Thoracic aorta (tissue), 2 donors: ENCODE measurements around the gene AR. TPM values are rescaled to one million over a fixed set of nuclear protein-coding genes. Genes with fewer than 3 reads are reported as not detected.

ENCODE experiments used
- ATAC-seq: fragments of 150-250 bp; one replicate; pipeline ENCODE4 v1.8.0; 2017; ENCODE audit warnings: low read depth; ENCODE audit not compliant: insufficient number of reproducible peaks, low FRiP score
- DNase-seq: peaks from one replicate; pipeline ENCODE4 v3.0.0-alpha.2; 2020; ENCODE audit warnings: low spot score
- H3K27ac ChIP-seq, 2 donors: fragments of 200-600 bp; sonication (generic); 1 replicate in 1 of 2; 2 replicates in 1 of 2; pipeline ENCODE4 v1.5.1; 2016; ENCODE audit warnings: mild to moderate bottlenecking in 2 of 2, moderate library complexity in 2 of 2
- H3K27me3 ChIP-seq: fragments of 200-600 bp; sonication (generic); replicated peaks from 2 replicates; pipeline ENCODE4 v1.6.0; 2016; ENCODE audit warnings: mild to moderate bottlenecking; ENCODE audit not compliant: insufficient read depth
- H3K36me3 ChIP-seq: fragments of 200-600 bp; sonication (generic); one replicate; pipeline ENCODE4 v1.5.1; 2016
- H3K4me1 ChIP-seq, 2 donors: fragments of 200-600 bp; sonication (generic); 1 replicate in 1 of 2; 2 replicates in 1 of 2; pipeline versions ENCODE4 v1.5.1 to v1.6.0; 2016; ENCODE audit warnings: low read depth in 2 of 2, mild to moderate bottlenecking in 1 of 2; ENCODE audit not compliant: control insufficient read depth in 1 of 2
- H3K4me3 ChIP-seq: fragments of 200-600 bp; sonication (generic); 2 replicates; pipeline ENCODE4 v1.5.1; 2016; ENCODE audit warnings: mild to moderate bottlenecking
- H3K9me3 ChIP-seq: fragments of 200-600 bp; sonication (generic); 2 replicates; pipeline ENCODE4 v1.5.1; 2016
- total RNA-seq, 2 donors: library from RNA; depleted of rRNA; stranded (reverse); fragments of >200 nt; gene quantifications; one replicate each; pipeline versions ENCODE4 v1.1.0 to v1.2.3, GENCODE V29; 2016
- TF ChIP-seq, protein P1 (sequence below): fragments of 200-600 bp; sonication (generic); IDR thresholded peaks from one replicate; pipeline ENCODE4 v1.5.1; 2019; ENCODE audit warnings: antibody characterized with exemption

The AR gene
- total RNA-seq, 2 donors from 2014 or later = 18.3 to 22.0 TPM

GRCh38 chrX:67601771-67602170 is 58.0 kb downstream of the AR start:
- Histone ChIP-seq H3K27ac (no peak overlapping the region), H3K27me3 (no peaks in the 10 kb centered on the region), H3K9me3 (no peaks in the 10 kb centered on the region), H3K36me3 (no peaks in the 10 kb centered on the region), H3K4me3 (no peak overlapping the region), H3K4me1 (peaks cover 0 to 13% of the 10 kb centered on the region in 2 donors)
- DNase-seq (no peak), ATAC-seq (no peak)
- TF ChIP-seq, protein P1, sequence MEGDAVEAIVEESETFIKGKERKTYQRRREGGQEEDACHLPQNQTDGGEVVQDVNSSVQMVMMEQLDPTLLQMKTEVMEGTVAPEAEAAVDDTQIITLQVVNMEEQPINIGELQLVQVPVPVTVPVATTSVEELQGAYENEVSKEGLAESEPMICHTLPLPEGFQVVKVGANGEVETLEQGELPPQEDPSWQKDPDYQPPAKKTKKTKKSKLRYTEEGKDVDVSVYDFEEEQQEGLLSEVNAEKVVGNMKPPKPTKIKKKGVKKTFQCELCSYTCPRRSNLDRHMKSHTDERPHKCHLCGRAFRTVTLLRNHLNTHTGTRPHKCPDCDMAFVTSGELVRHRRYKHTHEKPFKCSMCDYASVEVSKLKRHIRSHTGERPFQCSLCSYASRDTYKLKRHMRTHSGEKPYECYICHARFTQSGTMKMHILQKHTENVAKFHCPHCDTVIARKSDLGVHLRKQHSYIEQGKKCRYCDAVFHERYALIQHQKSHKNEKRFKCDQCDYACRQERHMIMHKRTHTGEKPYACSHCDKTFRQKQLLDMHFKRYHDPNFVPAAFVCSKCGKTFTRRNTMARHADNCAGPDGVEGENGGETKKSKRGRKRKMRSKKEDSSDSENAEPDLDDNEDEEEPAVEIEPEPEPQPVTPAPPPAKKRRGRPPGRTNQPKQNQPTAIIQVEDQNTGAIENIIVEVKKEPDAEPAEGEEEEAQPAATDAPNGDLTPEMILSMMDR = no peak

DNA sequence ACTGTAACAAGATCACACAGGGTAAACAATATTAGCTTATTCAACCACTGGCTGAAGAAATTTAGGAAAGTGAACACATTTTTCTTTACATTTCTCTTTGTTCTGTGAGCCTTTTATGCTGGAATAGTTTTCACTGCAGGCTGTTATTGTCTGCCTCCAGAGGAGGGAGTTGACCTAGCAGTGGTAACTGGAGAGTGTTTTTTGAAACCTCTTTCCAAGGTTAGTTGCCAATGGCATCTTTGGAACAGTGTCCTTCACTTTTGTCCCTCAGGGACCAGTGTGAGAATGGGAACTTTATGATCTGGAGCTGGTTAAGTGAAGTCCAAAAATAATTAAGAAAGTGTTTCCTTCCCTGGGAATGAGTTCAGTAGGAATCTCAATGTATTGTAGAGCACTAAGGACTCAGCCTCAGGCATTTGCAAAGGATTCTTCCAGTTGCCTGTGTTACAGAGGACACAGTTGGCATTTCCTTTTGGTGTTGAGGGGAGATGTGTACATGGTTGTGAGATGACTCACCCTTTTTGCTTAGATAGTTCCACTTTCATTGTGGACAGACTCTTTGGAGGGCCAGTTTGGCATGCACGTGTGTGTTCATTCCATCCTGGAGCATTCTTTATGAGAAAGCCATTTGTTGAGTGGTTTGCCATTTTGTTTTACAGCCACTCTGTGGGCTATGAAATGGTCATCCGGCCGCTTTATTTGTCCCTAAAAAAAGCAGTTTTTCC is 61.3 kb downstream of the AR start:
- TF ChIP-seq, protein P1 = no peak
- no peaks in the 10 kb centered on the region for H3K27me3 ChIP-seq
- peak overlapping the region; percentile 17 to 27 for H3K27ac ChIP-seq
- H3K36me3 ChIP-seq = no peaks in the 10 kb centered on the region
- H3K4me1 ChIP-seq = peaks cover 0 to 13% of the 10 kb centered on the region in 2 donors
- DNase-seq (no peak), ATAC-seq (no peak)
- no peak overlapping the region for H3K4me3 ChIP-seq
- H3K9me3 ChIP-seq = no peaks in the 10 kb centered on the region

DNA sequence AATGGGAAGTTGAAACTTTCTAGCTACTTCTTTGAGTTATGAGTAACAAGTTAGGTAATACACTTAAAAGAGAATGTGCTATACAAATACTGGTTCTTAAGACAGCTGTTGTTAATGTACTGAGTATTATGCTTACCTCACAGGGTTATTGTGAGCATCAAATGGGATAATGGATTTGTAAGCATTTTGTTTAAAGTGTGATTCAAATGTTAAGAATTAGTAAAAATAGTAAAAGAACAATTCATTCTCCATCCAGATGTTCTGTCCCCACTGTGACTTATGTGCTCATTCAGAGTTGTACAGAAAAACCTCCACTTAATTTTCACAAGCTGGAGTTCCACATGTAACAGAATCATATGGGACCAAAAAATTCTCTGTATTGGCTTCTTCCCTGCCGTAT is 63.6 kb downstream of the AR start:
- TF ChIP-seq, protein P1 = no peak
- no peak for ATAC-seq
- Histone ChIP-seq H3K4me3 (no peak overlapping the region), H3K36me3 (no peaks in the 10 kb centered on the region), H3K4me1 (peaks cover 0 to 13% of the 10 kb centered on the region in 2 donors), H3K27me3 (no peaks in the 10 kb centered on the region), H3K27ac (no peak overlapping the region), H3K9me3 (no peaks in the 10 kb centered on the region)
- DNase-seq = no peak

DNA sequence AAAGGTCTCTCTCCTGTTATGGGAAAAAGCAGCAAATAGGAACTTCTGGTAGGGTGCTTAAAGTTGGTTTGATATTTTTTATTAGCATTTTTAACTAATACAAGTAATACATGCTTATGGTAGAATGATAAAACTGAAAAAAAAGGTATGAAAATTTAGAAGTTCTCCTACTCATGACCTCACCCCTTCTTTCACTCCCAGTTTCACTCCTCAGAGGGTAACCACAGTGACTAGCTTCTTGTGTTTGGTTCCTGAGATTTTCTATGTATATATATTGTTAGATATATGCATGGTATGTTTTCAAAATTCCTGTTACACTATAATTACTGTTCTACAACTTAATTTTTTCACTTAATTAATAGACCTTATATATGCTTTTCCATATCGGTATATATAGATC is 66.5 kb downstream of the AR start:
- Histone ChIP-seq H3K4me1 (peaks cover 0 to 2% of the 10 kb centered on the region in 2 donors), H3K9me3 (no peaks in the 10 kb centered on the region), H3K4me3 (no peak overlapping the region), H3K27ac (no peak overlapping the region), H3K36me3 (no peaks in the 10 kb centered on the region), H3K27me3 (no peaks in the 10 kb centered on the region)
- TF ChIP-seq, protein P1 = no peak
- no peak for DNase-seq
- ATAC-seq = no peak

DNA sequence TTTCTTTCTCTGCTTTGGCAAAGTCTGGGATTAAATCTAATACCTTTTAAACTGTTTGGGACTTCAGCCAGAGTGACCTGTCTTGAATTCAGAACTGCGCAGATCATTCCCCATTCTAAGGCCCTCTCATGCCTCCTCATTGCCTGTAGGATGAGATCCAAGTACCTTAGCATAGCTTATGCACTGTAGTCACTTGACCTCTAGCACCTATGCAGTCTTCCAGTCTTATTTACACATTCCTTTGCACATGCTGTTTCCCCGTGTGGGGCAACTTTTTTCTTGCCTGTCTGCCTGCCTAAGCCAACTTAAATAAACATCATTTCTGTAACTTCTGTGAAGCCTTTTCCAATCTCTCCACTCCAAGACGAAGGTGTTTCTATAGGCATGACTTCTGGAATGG is 68.4 kb downstream of the AR start:
- H3K4me1 ChIP-seq = no peaks in the 10 kb centered on the region
- no peaks in the 10 kb centered on the region for H3K9me3 ChIP-seq
- no peaks in the 10 kb centered on the region for H3K36me3 ChIP-seq
- TF ChIP-seq, protein P1 = no peak
- no peaks in the 10 kb centered on the region for H3K27me3 ChIP-seq
- no peak for DNase-seq
- no peak overlapping the region for H3K4me3 ChIP-seq
- no peak for ATAC-seq
- no peak overlapping the region for H3K27ac ChIP-seq
